ENCODE results near the gene CCDC197. TPM values are rescaled to one million over a fixed set of nuclear protein-coding genes. Genes with fewer than 3 reads are reported as not detected.

Gene CCDC197
- total RNA-seq, 2 experiments from 2014 or later = 0.44 to 0.69 TPM

- peak overlapping the region; percentile 74 for H3K4me3 Mint-ChIP-seq
- H3K27me3 Mint-ChIP-seq = no peaks in the 10 kb centered on the region
- intact Hi-C loops (cut with micrococcal nuclease) = loop anchor here (1.0 to 5.0 kb wide), 3 partner anchors 16 to 377 kb away; no protein-coding TSS in a partner anchor
- POLR2A ChIA-PET = interaction anchor here (0.9 to 10.3 kb wide), 11 partner anchors 8 to 111 kb away, joined by 3 to 447 read pairs (median 3); partner anchors contain the start of genes DDX24 and IFI27L1
- H3K4me1 Mint-ChIP-seq (ENCODE audit: low read depth) = peaks cover 78% of the 10 kb centered on the region
- peaks cover 15% of the 10 kb centered on the region for H3K36me3 Mint-ChIP-seq
- CTCF ChIA-PET = interaction anchor here (0.9 to 19.1 kb wide), 25 partner anchors 9 to 210 kb away, joined by 3 to 425 read pairs (median 5); partner anchors contain the start of genes CCDC197 and OTUB2
- DNase-seq = peak; percentile 82
- no peaks in the 10 kb centered on the region for H3K9me3 Mint-ChIP-seq
- peak overlapping the region; percentile 96 for H3K27ac Mint-ChIP-seq
Observed at GRCh38 chr14:93970585-93970964, 26.5 kb upstream of the CCDC197 start.

- ChIA-PET CTCF (interaction anchor here (0.9 to 19.1 kb wide), 24 partner anchors 8 to 209 kb away, joined by 3 to 425 read pairs (median 5); partner anchors contain the start of genes CCDC197 and OTUB2), POLR2A (interaction anchor here (0.9 to 10.3 kb wide), 12 partner anchors 7 to 110 kb away, joined by 3 to 447 read pairs (median 3); partner anchors contain the start of genes CCDC197, DDX24 and IFI27L1)
- Mint-ChIP-seq H3K4me3 (peak overlapping the region; percentile 74), H3K9me3 (no peaks in the 10 kb centered on the region), H3K27ac (peak overlapping the region; percentile 96), H3K4me1 (ENCODE audit: low read depth) (peaks cover 78% of the 10 kb centered on the region), H3K27me3 (no peaks in the 10 kb centered on the region), H3K36me3 (peaks cover 15% of the 10 kb centered on the region)
- DNase-seq = peak; percentile 87
- intact Hi-C loops (cut with micrococcal nuclease) = loop anchor here (1.0 to 5.0 kb wide), 5 partner anchors 8 to 376 kb away; no protein-coding TSS in a partner anchor
Observed at GRCh38 chr14:93970965-93971634, 26.0 kb upstream of the CCDC197 start.

- Mint-ChIP-seq H3K9me3 (no peaks in the 10 kb centered on the region), H3K27me3 (no peaks in the 10 kb centered on the region), H3K4me1 (ENCODE audit: low read depth) (peaks cover 78% of the 10 kb centered on the region), H3K36me3 (peaks cover 13% of the 10 kb centered on the region), H3K27ac (peak overlapping the region; percentile 96), H3K4me3 (peak overlapping the region; percentile 74)
- ChIA-PET CTCF (interaction anchor here (1.2 to 19.1 kb wide), 15 partner anchors 10 to 157 kb away, joined by 3 to 425 read pairs (median 7); partner anchors contain the start of genes CCDC197 and OTUB2), POLR2A (interaction anchor here (1.1 to 10.3 kb wide), 6 partner anchors 13 to 108 kb away, joined by 3 to 447 read pairs (median 4); partner anchors contain the start of gene CCDC197)
- no peak for DNase-seq
- intact Hi-C loops (cut with micrococcal nuclease) = loop anchor here (1.0 to 5.0 kb wide), 4 partner anchors 8 to 376 kb away; no protein-coding TSS in a partner anchor
Observed at GRCh38 chr14:93971635-93972027, 25.5 kb upstream of the CCDC197 start.

- peak; percentile 74 for DNase-seq
- peaks cover 22% of the 10 kb centered on the region for H3K36me3 Mint-ChIP-seq
- intact Hi-C loops (cut with micrococcal nuclease) = loop anchor here (5.0 kb wide), 1 partner anchor 375 kb away; no protein-coding TSS in a partner anchor
- CTCF ChIA-PET = interaction anchor here (1.2 to 19.1 kb wide), 5 partner anchors 11 to 164 kb away, joined by 3 to 425 read pairs (median 47); partner anchors contain the start of gene CCDC197
- H3K4me3 Mint-ChIP-seq = peak overlapping the region; percentile 18
- H3K27me3 Mint-ChIP-seq = no peaks in the 10 kb centered on the region
- POLR2A ChIA-PET = interaction anchor here (1.4 to 10.3 kb wide), 4 partner anchors 14 to 33 kb away, joined by 3 to 447 read pairs (median 4); partner anchors contain the start of gene CCDC197
- peaks cover 82% of the 10 kb centered on the region for H3K4me1 Mint-ChIP-seq (ENCODE audit: low read depth)
- peak overlapping the region; percentile 88 for H3K27ac Mint-ChIP-seq
- peaks cover 2% of the 10 kb centered on the region for H3K9me3 Mint-ChIP-seq
Observed at GRCh38 chr14:93972618-93973205, 24.4 kb upstream of the CCDC197 start.

GRCh38 chr14:93973607-93974006 lies 23.5 kb upstream of the CCDC197 start:
- CTCF ChIA-PET = interaction anchor here (1.0 to 19.1 kb wide), 3 partner anchors 12 to 34 kb away, joined by 3 to 425 read pairs (median 94); no protein-coding TSS in a partner anchor
- Mint-ChIP-seq H3K27ac (peak overlapping the region; percentile 88), H3K4me3 (no peak overlapping the region), H3K9me3 (peaks cover 7% of the 10 kb centered on the region), H3K27me3 (no peaks in the 10 kb centered on the region), H3K4me1 (ENCODE audit: low read depth) (peaks cover 91% of the 10 kb centered on the region), H3K36me3 (peaks cover 28% of the 10 kb centered on the region)
- no peak for DNase-seq
- intact Hi-C loops (cut with micrococcal nuclease) = loop anchor here (5.0 kb wide), 1 partner anchor 374 kb away; no protein-coding TSS in a partner anchor
- POLR2A ChIA-PET = interaction anchor here (1.5 to 10.3 kb wide), 2 partner anchors 15 to 28 kb away, joined by 3 to 447 read pairs; no protein-coding TSS in a partner anchor

- Mint-ChIP-seq H3K4me3 (no peak overlapping the region), H3K9me3 (peaks cover 7% of the 10 kb centered on the region), H3K27ac (peak overlapping the region; percentile 98), H3K4me1 (ENCODE audit: low read depth) (peaks cover 93% of the 10 kb centered on the region), H3K27me3 (no peaks in the 10 kb centered on the region), H3K36me3 (peaks cover 28% of the 10 kb centered on the region)
- ChIA-PET POLR2A (interaction anchor here (10.3 kb wide), 1 partner anchor 16 kb away, joined by 447 read pairs; no protein-coding TSS in a partner anchor), CTCF (interaction anchor here (3.0 to 19.1 kb wide), 3 partner anchors 13 to 34 kb away, joined by 16 to 425 read pairs (median 94); no protein-coding TSS in a partner anchor)
- intact Hi-C loops (cut with micrococcal nuclease) = loop anchor here (5.0 kb wide), 1 partner anchor 373 kb away; no protein-coding TSS in a partner anchor
- DNase-seq = no peak
Observed at GRCh38 chr14:93974299-93974698, 22.8 kb upstream of the CCDC197 start.

- ChIA-PET POLR2A (interaction anchor here (2.6 to 10.3 kb wide), 2 partner anchors 16 to 23 kb away, joined by 12 to 447 read pairs; partner anchors contain the start of gene CCDC197), CTCF (interaction anchor here (3.0 to 19.1 kb wide), 3 partner anchors 14 to 35 kb away, joined by 16 to 425 read pairs (median 94); no protein-coding TSS in a partner anchor)
- peaks cover 7% of the 10 kb centered on the region for H3K9me3 Mint-ChIP-seq
- H3K27me3 Mint-ChIP-seq = no peaks in the 10 kb centered on the region
- peaks cover 28% of the 10 kb centered on the region for H3K36me3 Mint-ChIP-seq
- intact Hi-C loops (cut with micrococcal nuclease) = loop anchor here (5.0 kb wide), 2 partner anchors 372 to 417 kb away; no protein-coding TSS in a partner anchor
- DNase-seq = no peak
- peak overlapping the region; percentile 98 for H3K27ac Mint-ChIP-seq
- H3K4me1 Mint-ChIP-seq (ENCODE audit: low read depth) = peaks cover 97% of the 10 kb centered on the region
- peak overlapping the region; percentile 75 for H3K4me3 Mint-ChIP-seq
Observed at GRCh38 chr14:93974833-93975232, 22.3 kb upstream of the CCDC197 start.

- intact Hi-C loops (cut with micrococcal nuclease) = loop anchor here (1.0 to 5.0 kb wide), 3 partner anchors 13 to 416 kb away; no protein-coding TSS in a partner anchor
- ChIA-PET CTCF (interaction anchor here (1.1 to 19.1 kb wide), 5 partner anchors 15 to 161 kb away, joined by 4 to 425 read pairs (median 16); no protein-coding TSS in a partner anchor), POLR2A (interaction anchor here (1.0 to 10.3 kb wide), 5 partner anchors 10 to 36 kb away, joined by 3 to 447 read pairs (median 6); partner anchors contain the start of gene CCDC197)
- H3K36me3 Mint-ChIP-seq = peaks cover 32% of the 10 kb centered on the region
- peak overlapping the region; percentile 75 for H3K4me3 Mint-ChIP-seq
- DNase-seq = peak; percentile 70
- peaks cover 97% of the 10 kb centered on the region for H3K4me1 Mint-ChIP-seq (ENCODE audit: low read depth)
- peak overlapping the region; percentile 98 for H3K27ac Mint-ChIP-seq
- no peaks in the 10 kb centered on the region for H3K27me3 Mint-ChIP-seq
- H3K9me3 Mint-ChIP-seq = peaks cover 7% of the 10 kb centered on the region
Observed at GRCh38 chr14:93975791-93976476, 21.2 kb upstream of the CCDC197 start.

- ChIA-PET POLR2A (interaction anchor here (1.2 to 10.3 kb wide), 5 partner anchors 10 to 37 kb away, joined by 3 to 447 read pairs (median 6); partner anchors contain the start of gene CCDC197), CTCF (interaction anchor here (1.1 to 19.1 kb wide), 5 partner anchors 15 to 160 kb away, joined by 4 to 425 read pairs (median 16); no protein-coding TSS in a partner anchor)
- Mint-ChIP-seq H3K36me3 (peaks cover 34% of the 10 kb centered on the region), H3K27me3 (no peaks in the 10 kb centered on the region), H3K4me3 (peak within 1 kb of the TSS; percentile 75), H3K27ac (peak within 1 kb of the TSS; percentile 98), H3K4me1 (ENCODE audit: low read depth) (peaks cover 93% of the 10 kb centered on the region), H3K9me3 (peaks cover 7% of the 10 kb centered on the region)
- intact Hi-C loops (cut with micrococcal nuclease) = loop anchor here (1.0 to 5.0 kb wide), 3 partner anchors 13 to 416 kb away; no protein-coding TSS in a partner anchor
- DNase-seq = peak; percentile 71
Observed at GRCh38 chr14:93976477-93977057, 20.5 kb upstream of the CCDC197 start, which contains the start of gene ASB2. Gene ASB2 (minus strand): TSS chr14:93976570. CDS start chr14:93964539, 12,031 bp downstream.

- intact Hi-C loops (cut with micrococcal nuclease) = loop anchor here (5.0 kb wide), 1 partner anchor 415 kb away; no protein-coding TSS in a partner anchor
- DNase-seq = no peak
- H3K4me3 Mint-ChIP-seq = peak overlapping the region; percentile 75
- peaks cover 34% of the 10 kb centered on the region for H3K36me3 Mint-ChIP-seq
- H3K27ac Mint-ChIP-seq = peak overlapping the region; percentile 98
- CTCF ChIA-PET = interaction anchor here (1.8 to 19.1 kb wide), 5 partner anchors 14 to 37 kb away, joined by 4 to 425 read pairs (median 16); no protein-coding TSS in a partner anchor
- POLR2A ChIA-PET = interaction anchor here (1.2 to 10.3 kb wide), 5 partner anchors 9 to 37 kb away, joined by 3 to 447 read pairs (median 6); partner anchors contain the start of gene CCDC197
- H3K9me3 Mint-ChIP-seq = peaks cover 7% of the 10 kb centered on the region
- no peaks in the 10 kb centered on the region for H3K27me3 Mint-ChIP-seq
- H3K4me1 Mint-ChIP-seq (ENCODE audit: low read depth) = peaks cover 93% of the 10 kb centered on the region
Observed at GRCh38 chr14:93977171-93977570, 19.9 kb upstream of the CCDC197 start.

Measured in activated CD4-positive, alpha-beta memory T cell treated with anti-CD3 and anti-CD28 coated beads for 36 hours (primary cell).